ENCODE measurements around the gene BTN3A1. TPM values are rescaled to one million over a fixed set of nuclear protein-coding genes. Genes with fewer than 3 reads are reported as not detected.

BTN3A1 gene
- total RNA-seq, 1 experiment from 2014 or later: 5.4 TPM

- no peak overlapping the region for H3K4me3 ChIP-seq (ENCODE audit: low read length)
- H3K9me2 ChIP-seq (replicated peaks; ENCODE audit: low read length): no peaks in the 10 kb centered on the region
- intact Hi-C loops (cut with micrococcal nuclease): no loop called here
- H3K27ac ChIP-seq (ENCODE audit: low read length): no peak overlapping the region
- ATAC-seq (no peak), DNase-seq (no peak)
- no peaks in the 10 kb centered on the region for H3F3A ChIP-seq (ENCODE audit: low read length, unreplicated experiment)
- H3K4me2 ChIP-seq (ENCODE audit: low read length): no peak overlapping the region
- no peak for TF ChIP-seq EZH2 (IDR thresholded peaks at IDR 0.05; ENCODE audit: low read length, unreplicated experiment)
- TF ChIP-seq CTCF (conservative IDR thresholded peaks at IDR 0.05; ENCODE audit: low read depth, low read length): no peak
- no peak for TF ChIP-seq EZH2phosphoT487 (IDR thresholded peaks at IDR 0.05; ENCODE audit: borderline replicate concordance, low read length)
- ChIA-PET CTCF (no interaction called here), POLR2A (ENCODE audit: unreplicated experiment) (no interaction called here)
- H3K79me2 ChIP-seq (ENCODE audit: low read length): peaks cover 28% of the 10 kb centered on the region
- H3K9me3 ChIP-seq (ENCODE audit: low read length): no peaks in the 10 kb centered on the region
- no TSS peak for BruUV-seq (replicated peaks)
- peaks cover 62% of the 10 kb centered on the region for H3K36me3 ChIP-seq (ENCODE audit: low read depth, low read length)
- H3K9ac ChIP-seq (ENCODE audit: low read length): no peak overlapping the region
- H4K20me1 ChIP-seq (ENCODE audit: low read length): no peaks in the 10 kb centered on the region
- no peak overlapping the region for H2AFZ ChIP-seq (ENCODE audit: low read length)
- peaks cover 13% of the 10 kb centered on the region for H3K4me1 ChIP-seq (ENCODE audit: insufficient read depth, low read length)
- no peaks in the 10 kb centered on the region for H3K27me3 ChIP-seq (ENCODE audit: low read length)
These were observed 61.9 kb downstream of the BTN3A1 start for GRCh38 chr6:26464014-26464413.

- Histone ChIP-seq H3K4me1 (ENCODE audit: insufficient read depth, low read length) (peaks cover 8% of the 10 kb centered on the region; the same call in 1 of the 2 replicates), H3K4me3 (ENCODE audit: low read length) (no peak overlapping the region), H2AFZ (ENCODE audit: low read length) (no peak overlapping the region), H3K9ac (ENCODE audit: low read length) (no peak overlapping the region), H3K27ac (ENCODE audit: low read length) (no peak overlapping the region), H3K9me2 (replicated peaks; ENCODE audit: low read length) (no peaks in the 10 kb centered on the region), H4K20me1 (ENCODE audit: low read length) (no peaks in the 10 kb centered on the region), H3K27me3 (ENCODE audit: low read length) (no peaks in the 10 kb centered on the region), H3F3A (ENCODE audit: low read length, unreplicated experiment) (no peaks in the 10 kb centered on the region), H3K79me2 (ENCODE audit: low read length) (peaks cover 23% of the 10 kb centered on the region), H3K9me3 (ENCODE audit: low read length) (no peaks in the 10 kb centered on the region), H3K4me2 (ENCODE audit: low read length) (no peak overlapping the region), H3K36me3 (ENCODE audit: low read depth, low read length) (peaks cover 59% of the 10 kb centered on the region)
- ChIA-PET CTCF (no interaction called here), POLR2A (ENCODE audit: unreplicated experiment) (no interaction called here)
- intact Hi-C loops (cut with micrococcal nuclease): no loop called here
- ATAC-seq (no peak), DNase-seq (no peak)
- no peak for TF ChIP-seq EZH2 (IDR thresholded peaks at IDR 0.05; ENCODE audit: low read length, unreplicated experiment)
- no peak for TF ChIP-seq CTCF (conservative IDR thresholded peaks at IDR 0.05; ENCODE audit: low read depth, low read length)
- TF ChIP-seq EZH2phosphoT487 (IDR thresholded peaks at IDR 0.05; ENCODE audit: borderline replicate concordance, low read length): no peak
- no TSS peak for BruUV-seq (replicated peaks)
These were observed 62.5 kb downstream of the BTN3A1 start for GRCh38 chr6:26464416-26465131.

Other genes starting within 250 kb of the BTN3A1 start
- 2.4 and 5.4 TPM in 2 replicates for gene BTN3A2, start 37.1 kb upstream of the BTN3A1 start, total RNA-seq (2014; rRNA removed)
- 9.1 and 11.4 TPM in 2 replicates for gene BTN2A2, start 19.2 kb upstream of the BTN3A1 start, total RNA-seq (2014; rRNA removed)
- 5.0 and 10.1 TPM in 2 replicates for gene BTN3A3, start 38.2 kb downstream of the BTN3A1 start, total RNA-seq (2014; rRNA removed)
- 13.1 and 14.6 TPM in 2 replicates for gene BTN2A1, start 55.7 kb downstream of the BTN3A1 start, total RNA-seq (2014; rRNA removed)
- gene BTN1A1, start 98.0 kb downstream of the BTN3A1 start, total RNA-seq (2014; rRNA removed): not detected in 2 replicates
- 54.8 and 57.5 TPM in 2 replicates for gene HMGN4, start 136.1 kb downstream of the BTN3A1 start, total RNA-seq (2014; rRNA removed)
- 26.9 and 33.7 TPM in 2 replicates for gene ABT1, start 194.7 kb downstream of the BTN3A1 start, total RNA-seq (2014; rRNA removed)